Erythroblast (primary cell): ENCODE data around the gene NRXN3.
A peak's percentile ranks its signal among the peaks of the same experiment; 100 is the strongest.

ENCODE experiments used
- DNase-seq, 2 experiments: peaks; one replicate each; lab custom pipeline; 2025; lab: John Stamatoyannopoulos, UW
- GATA1 ChIP-seq: IDR thresholded peaks from 2 replicates; pipeline ENCODE4 v1.6.1; 2011; ENCODE audit warnings: low read depth, mild to moderate bottlenecking, control low read depth, low read length, moderate library complexity
- POLR2A ChIP-seq: IDR thresholded peaks from 2 replicates; pipeline ENCODE4 v1.6.1; 2011; ENCODE audit warnings: mild to moderate bottlenecking, low read length

NRXN3 gene

DNA sequence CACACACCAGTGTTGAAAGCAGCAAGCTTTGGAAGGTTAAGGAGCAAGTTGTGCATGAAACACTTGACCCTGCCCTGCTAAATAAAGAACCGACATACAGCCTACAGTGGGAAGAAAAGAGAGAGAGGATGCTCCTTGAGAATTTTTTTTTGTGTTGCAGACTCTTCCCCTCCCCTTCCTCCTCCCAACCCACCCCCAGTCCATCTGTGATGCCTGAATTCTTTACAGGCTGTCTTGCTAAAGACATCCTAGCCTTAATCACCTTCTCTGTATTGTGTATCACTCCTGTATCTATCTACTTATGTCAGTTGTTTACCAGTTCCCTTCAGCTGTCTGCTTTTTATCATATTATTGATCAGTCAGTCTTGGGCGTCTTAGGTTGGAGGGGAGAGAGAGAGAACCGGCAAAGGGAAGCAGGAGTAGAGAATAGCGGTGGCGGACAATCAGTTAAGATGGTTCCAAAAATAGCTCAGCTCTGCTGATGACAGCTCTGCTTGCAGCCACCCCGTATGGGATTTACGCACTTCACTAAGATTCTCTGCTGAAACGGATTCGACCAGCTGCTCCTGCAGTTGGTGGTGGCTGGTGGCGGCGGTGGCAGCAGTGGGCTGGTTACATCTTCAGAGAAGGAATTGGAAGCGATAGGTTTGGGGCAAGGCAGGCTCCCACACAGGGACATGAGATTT lies 664.7 kb downstream of the NRXN3 start:
- DNase-seq, result no peak
- TF ChIP-seq POLR2A (no peak), GATA1 (no peak)

DNA sequence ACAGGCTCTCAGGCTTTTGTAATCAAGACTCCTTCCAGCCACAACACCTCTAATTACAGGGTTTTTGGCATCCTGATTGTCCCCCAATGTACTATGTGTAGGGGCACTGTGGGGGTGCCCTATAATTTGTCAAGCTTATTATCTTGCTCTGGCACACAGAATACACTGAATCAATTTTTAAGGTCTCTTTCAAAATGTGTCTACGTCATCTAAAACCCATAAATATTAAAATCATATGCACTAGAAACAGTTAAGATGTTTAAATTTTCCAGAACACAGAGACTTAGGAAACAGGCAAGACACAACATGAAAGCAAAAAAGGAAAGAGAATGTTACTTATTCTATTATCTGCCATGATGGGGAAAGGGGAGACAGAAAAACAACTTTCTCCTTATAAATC lies 665.7 kb downstream of the NRXN3 start:
- no peak for DNase-seq
- TF ChIP-seq POLR2A (no peak), GATA1 (no peak)

DNA sequence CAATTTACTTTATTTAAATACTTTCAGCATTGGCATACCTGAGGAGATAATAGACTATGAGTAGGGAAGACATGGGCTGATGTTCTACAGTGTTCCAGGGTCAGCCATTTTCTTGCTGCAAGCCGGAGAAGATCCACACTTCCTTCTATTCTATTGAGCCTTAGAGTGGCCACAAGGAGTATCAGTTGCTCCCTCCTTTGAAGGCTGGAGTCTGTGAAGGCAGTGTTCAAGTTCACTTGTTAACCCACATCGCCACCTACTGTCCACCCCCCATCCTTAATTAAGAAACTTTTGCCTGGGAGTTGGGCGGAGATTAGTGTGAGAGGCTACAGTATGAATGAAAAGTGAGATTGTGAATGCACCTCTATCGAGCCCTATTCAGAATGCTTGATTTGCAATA lies 666.6 kb downstream of the NRXN3 start:
- TF ChIP-seq POLR2A (no peak), GATA1 (no peak)
- peak; percentile 44 to 66 for DNase-seq

DNA sequence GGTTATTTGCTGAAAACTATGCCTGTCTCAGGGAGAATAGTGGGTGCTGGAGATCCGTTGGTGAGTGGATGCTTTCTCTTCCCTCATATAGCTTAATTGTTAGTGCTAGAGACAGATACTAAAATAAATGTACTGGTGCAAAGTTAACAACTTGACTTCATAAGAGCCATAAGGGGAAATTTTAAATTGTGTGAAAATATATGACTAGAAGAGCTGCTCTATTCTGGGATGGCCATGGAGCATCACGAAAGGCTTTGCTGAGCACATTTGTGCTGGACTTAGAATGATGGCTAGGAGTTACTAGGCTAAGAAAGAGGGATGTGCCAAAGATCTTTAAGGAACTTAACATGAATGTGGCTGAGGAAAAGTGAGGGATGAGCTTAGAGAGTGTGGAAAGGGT lies 668.8 kb downstream of the NRXN3 start:
- TF ChIP-seq GATA1 (no peak), POLR2A (no peak)
- DNase-seq, result no peak

DNA sequence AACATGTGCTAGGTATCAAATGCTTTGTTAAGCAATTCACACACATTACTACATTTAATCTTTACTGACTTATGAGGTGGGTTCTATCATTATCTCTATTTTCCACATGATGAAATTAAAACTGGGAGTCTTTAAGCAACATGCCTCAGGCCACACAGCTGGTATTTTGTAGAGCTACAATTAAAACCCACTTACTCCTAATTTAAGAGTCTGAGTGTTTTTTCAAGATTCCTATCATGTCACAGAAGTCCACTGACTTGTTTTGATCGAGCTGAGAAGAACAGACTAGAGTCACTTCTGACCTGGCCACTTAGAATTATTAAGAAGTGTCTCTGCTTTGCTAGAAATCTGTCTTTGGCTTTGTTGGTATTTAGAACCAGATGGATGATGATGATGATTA lies 670.7 kb downstream of the NRXN3 start:
- no peak for DNase-seq
- no peak for TF ChIP-seq POLR2A

DNA sequence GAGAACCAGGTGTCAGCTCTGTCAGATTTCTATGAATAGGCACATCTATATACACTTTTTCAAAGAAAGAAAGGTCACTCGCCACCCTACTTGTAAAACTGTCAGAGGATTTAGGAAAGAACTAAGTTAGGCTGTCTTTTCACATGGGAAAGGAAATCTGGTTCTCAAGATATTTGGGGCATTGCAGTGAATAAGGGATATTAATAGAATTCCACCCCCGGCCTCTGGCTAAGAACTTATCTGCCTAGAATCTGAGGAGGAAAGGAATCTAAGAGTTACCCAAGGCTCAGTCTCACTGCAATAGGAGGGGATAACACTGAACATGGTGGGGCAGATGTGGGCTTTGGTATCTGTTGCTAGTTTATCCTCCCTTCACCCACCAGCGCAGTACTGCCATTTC lies 677.6 kb downstream of the NRXN3 start:
- TF ChIP-seq POLR2A (no peak), GATA1 (no peak)
- DNase-seq, result no peak

DNA sequence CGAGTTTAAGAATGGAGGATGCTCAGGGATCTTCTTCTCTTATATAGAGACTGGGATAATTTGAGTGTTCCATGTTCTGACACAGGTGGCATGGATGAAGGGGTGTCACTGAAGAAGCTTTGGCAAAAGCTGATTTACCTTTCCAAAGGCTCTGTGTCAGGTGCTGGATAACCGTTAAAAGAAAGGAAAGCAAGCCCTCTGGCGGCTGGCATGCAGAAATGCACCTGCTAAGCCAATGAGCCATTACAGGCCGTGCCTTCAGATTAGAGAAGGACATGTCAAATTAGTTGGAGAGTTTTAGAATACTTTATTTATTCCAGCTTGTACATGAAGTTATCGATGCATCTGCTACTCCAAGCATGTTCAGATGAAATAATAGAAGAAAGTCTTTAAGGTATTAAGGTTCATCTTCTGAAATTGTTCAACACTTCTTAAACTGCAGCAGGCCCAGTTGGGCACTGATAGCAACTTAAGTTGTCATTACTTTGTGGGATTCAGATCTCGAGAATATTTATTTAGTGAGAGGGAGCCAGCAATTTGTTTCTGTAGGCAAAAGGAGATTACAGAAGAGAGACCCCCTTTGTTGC lies 678.2 kb downstream of the NRXN3 start:
- DNase-seq, result peak; percentile 10 to 48

DNA sequence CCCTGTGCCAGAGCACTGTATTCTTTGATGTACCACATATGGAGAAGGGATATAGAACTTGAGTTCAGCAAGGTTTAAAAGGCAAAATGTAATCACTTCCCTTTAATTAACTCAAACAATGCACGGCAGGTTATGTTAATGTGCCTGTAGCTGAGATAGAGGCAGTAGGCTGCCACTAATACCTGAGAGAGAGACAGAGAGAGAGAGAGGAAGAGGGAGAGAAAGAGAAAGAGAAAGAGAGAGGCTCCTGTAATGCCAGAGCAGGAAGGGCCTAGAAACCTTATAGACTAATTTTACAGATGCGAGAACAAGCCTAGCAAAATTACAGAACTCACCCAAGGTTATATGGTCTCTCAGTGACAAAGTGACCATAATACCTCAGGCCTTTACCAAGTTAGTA lies 679.8 kb downstream of the NRXN3 start:
- no peak for TF ChIP-seq GATA1
- TF ChIP-seq POLR2A, result no peak

More for the DNA sequence above, 678.2 kb downstream of the NRXN3 start:
- TF ChIP-seq POLR2A (no peak), GATA1 (no peak)

DNA sequence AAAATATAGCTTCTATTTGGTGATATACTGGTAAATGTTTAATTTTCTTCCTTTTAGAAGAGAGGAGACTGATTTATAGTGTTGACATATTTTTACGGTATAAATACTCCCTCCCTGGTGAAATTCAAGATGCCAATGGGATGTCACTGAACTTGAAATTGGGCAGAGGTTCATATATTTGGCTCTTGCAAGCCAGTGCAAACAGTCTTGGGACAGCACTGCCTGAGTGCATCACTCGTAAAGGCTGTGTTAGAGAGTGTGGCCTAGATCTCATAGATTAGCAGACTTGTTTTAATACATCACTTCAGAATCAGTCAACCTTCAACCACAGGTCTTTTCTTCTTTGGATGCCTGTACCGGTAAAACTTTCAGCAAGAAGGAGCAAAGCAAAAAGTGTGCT lies 681.0 kb downstream of the NRXN3 start:
- TF ChIP-seq GATA1 (no peak), POLR2A (no peak)
- no peak for DNase-seq

More for the DNA sequence above, 679.8 kb downstream of the NRXN3 start:
- no peak for DNase-seq

DNA sequence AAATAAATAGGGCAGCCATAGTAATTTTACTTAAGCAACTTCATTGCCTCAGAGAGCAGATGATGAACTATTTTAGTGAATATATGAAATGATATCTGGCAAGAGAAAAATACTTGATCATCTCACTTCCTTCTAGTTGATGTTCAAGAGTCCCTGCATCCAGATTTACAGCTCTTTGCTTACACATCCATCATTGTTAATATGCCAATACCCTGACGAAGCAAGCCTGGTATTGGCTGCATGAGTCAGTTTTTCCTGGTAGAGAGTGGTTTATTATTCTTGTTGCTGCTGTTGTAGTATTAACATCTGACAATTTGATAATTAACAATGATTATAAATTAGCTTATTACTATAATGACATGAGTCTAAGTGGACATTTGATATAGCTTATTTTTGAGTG lies 681.9 kb downstream of the NRXN3 start:
- TF ChIP-seq POLR2A (no peak), GATA1 (no peak)
- DNase-seq, result no peak

DNA sequence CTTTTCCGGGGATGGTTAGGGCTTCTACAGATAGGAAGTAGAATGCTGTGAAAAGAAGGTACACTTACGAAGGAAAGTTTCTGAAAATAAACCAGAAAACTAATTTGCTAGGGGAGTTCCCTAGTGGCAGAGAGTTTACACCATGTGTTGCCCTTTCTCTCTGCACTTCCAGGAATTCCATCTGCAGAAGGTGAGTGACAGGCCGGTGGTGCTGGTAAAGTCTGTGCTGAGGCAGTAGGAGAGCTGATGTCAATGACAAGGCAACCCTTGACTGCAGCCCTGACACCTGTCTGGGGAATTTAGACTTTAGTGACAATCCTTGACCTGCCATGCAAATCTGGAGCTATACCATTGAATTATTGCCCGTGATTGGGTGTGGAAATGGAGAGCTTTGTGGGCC lies 687.8 kb downstream of the NRXN3 start:
- no peak for DNase-seq
- TF ChIP-seq POLR2A (no peak), GATA1 (no peak)

DNA sequence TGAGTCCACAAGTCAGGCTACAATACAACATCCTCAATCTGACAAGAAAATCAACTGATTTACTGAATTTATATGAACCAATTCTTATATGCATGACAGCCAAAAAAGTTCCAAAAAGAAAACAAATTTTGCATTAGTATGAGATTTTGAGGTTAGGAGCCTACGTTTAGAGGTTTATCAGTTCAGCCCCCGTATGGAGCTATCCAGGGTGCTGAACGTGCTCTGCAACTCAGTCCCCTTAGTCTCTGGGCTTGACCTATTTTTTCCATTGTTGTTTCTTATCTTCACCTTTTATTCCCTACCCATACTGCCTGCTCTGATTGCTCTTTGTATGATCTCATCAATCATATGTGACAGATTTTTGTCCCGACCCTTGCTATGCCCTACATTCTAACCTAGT lies 693.0 kb downstream of the NRXN3 start:
- peak; percentile 40 to 57 for DNase-seq
- no peak for TF ChIP-seq GATA1
- no peak for TF ChIP-seq POLR2A

DNA sequence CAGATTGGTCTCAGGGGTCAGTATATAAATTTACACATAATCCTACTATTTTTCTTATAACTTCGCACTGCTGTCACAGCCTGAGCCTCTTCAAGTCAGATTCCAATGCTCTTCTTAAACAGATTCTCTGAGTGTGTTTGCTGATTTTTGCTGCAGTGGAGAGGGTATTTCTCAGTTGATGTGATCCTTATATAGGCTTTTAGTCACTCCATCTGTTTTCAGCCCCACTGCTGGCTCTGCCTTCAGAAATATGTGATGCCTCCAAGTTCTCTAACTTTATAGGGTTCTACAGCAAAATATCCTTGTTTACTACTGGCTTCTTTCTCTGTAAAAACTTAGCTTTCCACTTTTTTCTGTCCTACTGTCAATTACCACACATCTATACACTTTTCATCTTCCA lies 702.7 kb downstream of the NRXN3 start:
- no peak for DNase-seq
- TF ChIP-seq GATA1 (no peak), POLR2A (no peak)

DNA sequence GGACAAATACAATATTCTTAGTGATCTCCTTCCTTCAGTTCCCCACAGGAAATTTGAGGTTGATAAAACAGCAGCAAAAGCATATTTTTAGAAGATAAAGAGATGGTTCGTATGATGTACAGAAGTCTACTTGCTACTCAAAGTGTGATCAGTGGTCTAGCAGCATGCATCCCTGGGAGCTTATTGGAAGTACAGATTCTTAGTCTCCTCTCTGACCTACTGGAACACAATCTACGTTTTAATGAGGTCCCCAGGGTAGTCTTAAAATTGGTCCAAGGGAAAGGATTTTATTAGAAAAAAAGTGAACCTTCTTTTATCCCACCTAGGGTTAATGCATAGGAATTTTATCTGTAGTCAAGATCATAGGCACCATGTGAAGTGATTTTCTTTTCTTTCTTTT lies 703.4 kb downstream of the NRXN3 start:
- TF ChIP-seq GATA1, result no peak
- TF ChIP-seq POLR2A, result no peak
- no peak for DNase-seq

DNA sequence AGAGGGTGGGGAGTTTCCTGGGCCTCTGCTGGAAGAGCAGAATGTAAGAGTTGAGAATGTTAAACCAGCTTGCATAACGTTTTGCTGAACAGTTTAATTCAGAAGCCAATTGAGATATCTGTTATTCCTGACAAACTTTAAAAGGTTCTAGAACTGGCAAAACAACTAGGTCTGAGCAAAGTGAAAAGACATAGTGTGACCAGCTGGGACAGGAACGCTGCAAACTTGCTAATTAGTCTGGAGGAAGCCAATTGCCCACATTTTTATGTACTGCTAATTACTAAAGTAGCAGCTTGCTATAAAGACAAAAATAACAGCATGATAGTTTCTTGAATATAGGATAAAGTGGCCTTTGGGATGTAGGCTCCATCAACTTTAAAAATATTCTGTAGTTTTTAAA lies 704.9 kb downstream of the NRXN3 start:
- TF ChIP-seq POLR2A (no peak), GATA1 (no peak)
- no peak for DNase-seq
